GM21447 (cell line): Measurements from ENCODE around the gene LGALS7.
"Not testable (repeated sequence)": the region's sequence is repeated elsewhere in the genome, so short reads cannot be mapped to it uniquely, and the experiment has no call there.

Experiments
- ATAC-seq: cut with Tn5 transposase; IDR thresholded peaks from one replicate; pipeline ENCODE4 v1.9.1; 2021; ENCODE audit not compliant: unreplicated experiment

Gene LGALS7

GRCh38 chr19:38800577-38801347 is 27.4 kb upstream of the LGALS7 start:
- no peak for ATAC-seq

- ATAC-seq = no peak
Observed at GRCh38 chr19:38799104-38799503, 25.8 kb upstream of the LGALS7 start.

GRCh38 chr19:38797781-38798180 is 24.5 kb upstream of the LGALS7 start:
- ATAC-seq = not testable (repeated sequence)

GRCh38 chr19:38796154-38796553 is 22.8 kb upstream of the LGALS7 start:
- ATAC-seq = no peak

- ATAC-seq = no peak
Observed at GRCh38 chr19:38795549-38795948, 22.2 kb upstream of the LGALS7 start.

- no peak for ATAC-seq
Observed at GRCh38 chr19:38793671-38794070, 20.4 kb upstream of the LGALS7 start.

- no peak for ATAC-seq
Observed at GRCh38 chr19:38793177-38793576, 19.9 kb upstream of the LGALS7 start.

GRCh38 chr19:38792250-38793111 is 19.2 kb upstream of the LGALS7 start:
- no peak for ATAC-seq

- ATAC-seq = not testable (repeated sequence)
Observed at GRCh38 chr19:38791451-38792064, 18.2 kb upstream of the LGALS7 start.

GRCh38 chr19:38790507-38791403 is 17.4 kb upstream of the LGALS7 start:
- ATAC-seq = not testable (repeated sequence)

- no peak for ATAC-seq
Observed at GRCh38 chr19:38788478-38789243, 15.3 kb upstream of the LGALS7 start, which contains the start of gene LGALS7B. LGALS7B (plus strand) TSS chr19:38789200; CDS start chr19:38789227, 27 bp downstream.

- no peak for ATAC-seq
Observed at GRCh38 chr19:38786572-38787265, 13.4 kb upstream of the LGALS7 start.

GRCh38 chr19:38786061-38786460 is 12.7 kb upstream of the LGALS7 start:
- not testable (repeated sequence) for ATAC-seq

- no peak for ATAC-seq
Observed at GRCh38 chr19:38785187-38785699, 11.9 kb upstream of the LGALS7 start.

- no peak for ATAC-seq
Observed at GRCh38 chr19:38784224-38784623, 10.9 kb upstream of the LGALS7 start.

GRCh38 chr19:38782212-38782611 is 8.9 kb upstream of the LGALS7 start:
- ATAC-seq = not testable (repeated sequence)

GRCh38 chr19:38781058-38781457 is 7.7 kb upstream of the LGALS7 start:
- ATAC-seq = no peak

GRCh38 chr19:38780443-38780842 is 7.1 kb upstream of the LGALS7 start:
- ATAC-seq = no peak

- no peak for ATAC-seq
Observed at GRCh38 chr19:38778733-38779132, 5.4 kb upstream of the LGALS7 start.
